GM19023 (cell line): Measurements from ENCODE around the gene DCUN1D4.
A peak's percentile ranks its signal among the peaks of the same experiment; 100 is the strongest.
"Not testable (repeated sequence)": the region's sequence is repeated elsewhere in the genome, so short reads cannot be mapped to it uniquely, and the experiment has no call there.

Experiments used
- ATAC-seq: cut with Tn5 transposase; IDR thresholded peaks from one replicate; pipeline ENCODE4 v1.9.1; 2021; ENCODE audit warnings: mild to moderate bottlenecking, moderate library complexity; ENCODE audit not compliant: unreplicated experiment

The DCUN1D4 gene

GRCh38 chr4:51890760-51891159 lies 47.8 kb downstream of the DCUN1D4 start:
- no peak for ATAC-seq

GRCh38 chr4:51893402-51893801 lies 50.4 kb downstream of the DCUN1D4 start:
- not testable (repeated sequence) for ATAC-seq

GRCh38 chr4:51894059-51894645 lies 51.2 kb downstream of the DCUN1D4 start:
- ATAC-seq: no peak

GRCh38 chr4:51895158-51895557 lies 52.2 kb downstream of the DCUN1D4 start:
- peak; percentile 43 for ATAC-seq

DNA sequence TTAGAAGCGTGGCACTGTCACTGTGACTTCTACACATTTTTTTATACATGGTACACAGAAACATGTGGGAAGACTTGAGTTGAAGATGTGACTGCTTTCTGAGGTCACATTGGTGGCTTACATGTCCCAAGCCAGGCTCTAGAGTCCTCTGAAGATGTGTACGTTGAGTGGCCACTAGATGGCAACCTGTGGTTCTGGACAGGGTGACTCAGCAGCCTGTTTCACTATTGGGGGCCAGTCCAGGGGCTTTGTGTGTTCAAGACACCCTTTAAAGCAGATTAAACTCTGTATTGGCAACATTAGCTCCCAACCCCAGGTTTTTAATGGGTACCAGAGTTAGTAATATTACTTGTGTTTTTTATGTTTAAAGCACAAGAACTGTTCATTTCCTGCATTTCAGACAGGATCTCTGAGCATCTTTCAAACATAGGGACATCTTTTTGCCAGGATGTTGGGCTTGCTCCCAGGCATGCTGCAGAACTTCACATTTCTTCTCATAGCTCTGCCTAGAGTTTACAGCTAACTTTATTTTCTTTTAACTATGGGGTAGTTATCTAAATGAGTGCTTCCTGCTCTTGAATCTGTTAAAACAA lies 53.0 kb downstream of the DCUN1D4 start:
- peak; percentile 98 for ATAC-seq

GRCh38 chr4:51901363-51901762 lies 58.4 kb downstream of the DCUN1D4 start:
- no peak for ATAC-seq

DNA sequence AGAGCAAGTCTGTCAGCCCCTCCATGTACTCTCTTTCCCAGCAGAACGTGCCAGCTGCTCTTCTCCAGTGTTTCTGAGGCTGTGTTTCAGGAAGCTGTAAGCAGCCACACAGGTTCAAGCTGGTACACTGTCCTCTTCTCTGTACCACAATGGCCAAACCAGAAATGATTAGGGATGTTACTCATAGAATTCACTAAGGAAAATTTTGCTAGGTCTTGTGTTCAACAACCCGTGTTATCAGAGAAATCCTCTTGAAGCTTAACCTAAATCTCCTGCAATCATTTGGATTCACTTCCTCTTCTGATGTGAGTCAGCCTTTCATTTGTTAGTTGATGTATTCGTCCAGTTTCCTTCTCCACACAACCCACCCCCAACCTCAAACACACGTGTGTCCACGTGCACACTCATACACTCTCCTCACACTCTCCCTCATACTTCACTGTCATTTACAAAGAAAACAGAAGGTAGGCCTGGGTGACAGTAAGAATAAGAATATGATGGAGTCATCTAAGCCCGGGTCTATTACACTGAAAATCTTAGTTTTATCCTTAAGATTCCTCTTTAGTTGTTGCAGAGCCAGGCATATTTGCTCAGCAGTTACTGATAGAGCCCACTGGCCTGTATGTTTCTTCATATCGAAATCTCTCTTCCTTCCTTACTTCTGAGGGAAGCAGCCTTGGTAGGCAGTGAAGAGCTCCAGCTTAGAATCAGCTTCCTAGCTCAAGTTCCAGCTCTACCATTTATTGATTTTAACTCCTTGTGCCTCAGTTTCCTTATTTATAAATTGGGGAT lies 63.4 kb downstream of the DCUN1D4 start:
- peak; percentile 98 for ATAC-seq

- no peak for ATAC-seq
Measured at GRCh38 chr4:51907006-51907669, 64.2 kb downstream of the DCUN1D4 start.

DNA sequence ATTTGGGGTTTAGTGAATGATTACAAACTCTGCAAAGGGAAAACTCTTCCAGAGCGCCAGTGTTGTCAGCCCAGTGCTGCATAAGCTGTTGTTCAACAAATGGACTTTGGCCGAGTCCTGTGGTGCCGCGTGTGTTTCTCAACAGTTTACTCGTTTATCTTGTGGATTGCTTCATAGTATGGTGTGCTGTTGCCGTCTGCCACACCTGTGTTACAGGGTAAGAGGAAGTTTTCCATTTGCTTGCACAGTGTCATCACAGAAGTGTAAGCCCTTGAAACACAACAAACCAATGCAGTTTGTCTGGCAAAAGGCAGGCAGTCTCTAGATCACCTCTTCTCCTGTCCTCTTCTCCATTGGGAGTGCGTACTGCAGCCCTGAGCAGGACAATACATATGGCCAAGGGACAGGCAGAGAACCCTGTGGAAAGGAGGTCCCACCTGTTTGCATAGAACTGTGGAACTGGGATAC lies 66.3 kb downstream of the DCUN1D4 start:
- ATAC-seq: no peak

GRCh38 chr4:51918251-51918650 lies 75.3 kb downstream of the DCUN1D4 start:
- no peak for ATAC-seq

GRCh38 chr4:51923343-51923742 lies 80.4 kb downstream of the DCUN1D4 start:
- no peak for ATAC-seq

DNA sequence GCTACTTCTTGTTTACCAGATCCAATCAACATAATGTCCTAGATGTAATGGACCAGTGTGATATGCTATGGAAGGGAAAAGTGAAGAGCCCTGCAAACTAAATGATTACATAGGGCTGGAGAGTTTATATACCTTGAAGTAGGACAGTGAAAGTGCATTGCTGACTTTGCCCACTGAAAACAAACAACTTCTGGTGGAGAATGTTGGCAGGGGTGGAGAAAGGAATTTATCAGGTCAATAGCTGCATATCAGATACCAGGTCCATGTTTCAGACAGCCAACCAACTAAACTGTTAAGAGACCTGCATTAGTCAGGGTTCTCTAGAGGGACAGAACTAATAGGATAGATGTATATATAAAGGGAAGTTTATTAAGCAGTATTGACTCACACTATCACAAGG lies 82.4 kb downstream of the DCUN1D4 start:
- ATAC-seq: no peak

DNA sequence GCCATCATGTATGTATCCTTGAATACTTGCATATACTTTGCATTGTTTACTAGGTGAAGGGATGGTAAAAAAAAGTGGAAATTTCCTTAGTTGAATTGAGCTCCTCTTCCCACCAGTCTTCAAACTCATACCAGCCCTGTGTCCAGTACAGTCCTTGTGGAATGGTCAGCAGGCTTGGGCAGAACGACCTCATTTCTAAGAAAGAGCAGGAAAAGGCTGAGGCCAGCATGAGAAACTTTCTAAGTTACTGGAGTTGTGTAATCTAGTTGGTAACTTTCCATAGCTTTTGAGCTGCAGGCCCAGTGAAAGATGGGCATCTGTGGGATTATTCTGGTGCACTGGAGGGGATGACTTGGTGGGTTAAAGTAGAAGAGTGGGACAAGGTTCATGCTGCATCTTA lies 87.6 kb downstream of the DCUN1D4 start:
- ATAC-seq: no peak

DNA sequence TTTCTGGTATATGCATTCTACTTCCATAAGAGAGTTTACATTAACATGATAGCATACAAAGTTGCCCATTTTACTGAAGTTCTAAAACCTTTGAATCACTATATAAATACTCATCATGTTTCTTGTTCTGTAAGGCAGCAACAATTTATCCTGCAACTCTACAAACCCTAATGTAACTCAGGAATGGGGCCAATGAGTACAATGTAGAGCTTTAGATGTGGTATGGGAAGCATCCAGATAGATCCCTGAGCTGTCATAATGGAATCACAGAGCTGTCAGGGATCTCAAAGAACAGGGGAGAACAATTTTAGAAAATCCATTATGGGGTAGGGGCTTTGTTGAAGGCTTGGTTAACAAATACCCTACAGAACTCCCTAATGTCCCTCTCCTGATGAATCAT lies 88.5 kb downstream of the DCUN1D4 start:
- ATAC-seq: no peak

DNA sequence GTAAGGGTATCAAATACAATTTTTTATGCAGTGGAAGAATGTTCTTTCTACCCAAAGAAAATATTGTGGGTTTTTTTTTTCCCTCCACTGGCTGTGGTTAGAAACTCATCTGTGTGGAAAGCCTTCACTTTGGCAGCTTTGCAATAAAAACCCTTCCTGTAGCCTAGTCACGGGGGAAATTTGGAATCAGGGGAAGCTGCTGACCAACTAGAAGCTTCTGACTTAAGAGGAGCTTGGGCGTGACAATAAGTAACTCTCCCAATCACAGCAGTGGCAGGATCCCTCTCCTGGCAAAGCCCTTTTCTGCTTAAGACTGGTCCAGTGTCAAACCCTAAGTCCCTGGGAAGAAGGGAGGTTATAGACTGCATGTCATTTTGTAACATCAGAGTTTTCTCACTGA lies 89.3 kb downstream of the DCUN1D4 start:
- ATAC-seq: no peak

DNA sequence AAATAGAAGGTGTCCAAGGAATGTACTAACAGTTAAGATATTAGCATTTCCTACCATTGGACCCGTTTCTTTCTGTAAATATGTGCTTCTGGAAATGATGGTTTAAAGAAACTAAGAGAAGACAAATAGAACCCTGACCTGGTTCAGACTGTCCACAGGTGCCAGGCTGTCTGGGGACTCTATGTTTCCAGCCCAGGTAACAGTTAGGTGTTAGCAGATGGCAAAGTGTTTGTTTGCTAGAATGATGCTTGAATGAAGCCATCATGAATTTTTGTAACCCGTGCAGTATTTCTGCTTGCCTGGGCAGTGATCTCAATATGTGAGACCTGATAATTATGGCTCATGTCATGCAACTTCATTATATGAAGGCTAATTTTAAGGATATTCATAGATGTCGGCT lies 89.7 kb downstream of the DCUN1D4 start:
- ATAC-seq: no peak

GRCh38 chr4:51940460-51940859 lies 97.5 kb downstream of the DCUN1D4 start:
- ATAC-seq: not testable (repeated sequence)

GRCh38 chr4:51942108-51942832 lies 99.3 kb downstream of the DCUN1D4 start:
- no peak for ATAC-seq

GRCh38 chr4:51942833-51943215 lies 99.9 kb downstream of the DCUN1D4 start:
- no peak for ATAC-seq

DNA sequence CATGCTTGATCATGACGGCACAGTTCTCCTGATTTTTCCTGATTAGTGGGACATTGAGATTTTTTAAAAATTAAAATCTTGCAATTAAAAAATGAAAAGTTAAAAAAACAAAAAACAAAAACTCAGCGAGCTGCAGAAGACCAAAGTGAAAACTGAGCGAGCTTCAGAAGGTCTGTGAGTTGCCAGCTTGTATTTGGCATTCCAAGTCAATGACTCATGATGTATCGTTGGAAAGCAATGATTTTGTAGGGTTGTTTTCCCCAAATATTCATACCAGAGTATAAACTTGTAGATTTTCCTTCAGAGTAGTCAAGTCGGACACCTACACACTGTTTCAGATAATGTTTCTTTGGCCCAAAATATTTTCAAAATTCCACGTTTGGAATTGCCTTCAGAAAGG lies 100.3 kb downstream of the DCUN1D4 start:
- ATAC-seq: no peak
